Activated naive CD4-positive, alpha-beta T cell treated with anti-CD3 and anti-CD28 coated beads for 36 hours (primary cell): ENCODE measurements around the gene TRRAP. TPM values are rescaled to one million over a fixed set of nuclear protein-coding genes. Genes with fewer than 3 reads are reported as not detected.

ENCODE experiments used
- CTCF ChIA-PET: fragments of 350-600 bp; sonication (Branson Sonifier 250); formaldehyde crosslinking; loops from one replicate; lab custom pipeline; 2021; ENCODE audit warnings: antibody characterized with exemption; lab: Charles Lee
- DNase-seq: peaks from one replicate; pipeline ENCODE4 v3.0.0-alpha.2; 2020
- H3K27ac Mint-ChIP-seq: one replicate; pipeline ENCODE4 v1.8.0; 2021; ENCODE audit warnings: mild to moderate bottlenecking, mixed read lengths
- H3K27me3 Mint-ChIP-seq: one replicate; pipeline ENCODE4 v1.8.0; 2021; ENCODE audit warnings: low read depth, mixed read lengths
- H3K36me3 Mint-ChIP-seq: one replicate; pipeline ENCODE4 v1.8.0; 2021; ENCODE audit warnings: low read depth, mixed read lengths
- H3K4me1 Mint-ChIP-seq: one replicate; pipeline ENCODE4 v1.8.0; 2021; ENCODE audit warnings: low read depth, mixed read lengths
- H3K4me3 Mint-ChIP-seq: one replicate; pipeline ENCODE4 v1.8.0; 2021; ENCODE audit warnings: mild to moderate bottlenecking, moderate library complexity, mixed read lengths
- H3K9me3 Mint-ChIP-seq: one replicate; pipeline ENCODE4 v1.8.0; 2021; ENCODE audit warnings: mixed read lengths
- intact Hi-C: fragments of 100-400 bp; cut with micrococcal nuclease; formaldehyde crosslinking; loops from one replicate; pipeline ENCODE4 v1.15.1; 2023
- total RNA-seq, 2 experiments: library from RNA; stranded (reverse); gene quantifications; one replicate each; pipeline ENCODE4 v1.2.3, GENCODE V29; 2021

Gene TRRAP
- total RNA-seq, 2 experiments from 2014 or later: 33.5 to 37.4 TPM

DNA sequence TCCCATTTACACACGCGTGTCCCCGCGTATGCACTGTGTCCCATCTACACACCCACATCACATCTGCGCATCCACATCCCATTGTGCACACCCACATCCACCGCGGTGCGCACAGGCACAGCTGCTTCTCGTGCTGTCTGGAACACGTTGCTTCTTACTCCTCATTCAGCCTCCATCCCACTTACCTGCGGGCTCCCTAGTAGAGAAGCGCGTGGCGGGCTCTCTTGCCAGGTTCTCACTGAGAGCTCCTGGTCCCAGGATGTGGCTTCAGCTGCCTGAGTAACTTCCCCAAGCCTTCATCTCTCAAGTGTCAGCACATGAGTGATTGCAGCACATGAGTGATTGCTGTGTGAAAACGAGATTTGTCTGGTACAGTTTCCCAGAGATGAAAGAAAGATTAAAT lies 117.8 kb downstream of the TRRAP start:
- Mint-ChIP-seq H3K27ac (no peak overlapping the region), H3K36me3 (peaks cover 26% of the 10 kb centered on the region), H3K4me1 (peaks cover 3% of the 10 kb centered on the region), H3K27me3 (no peaks in the 10 kb centered on the region), H3K4me3 (no peak overlapping the region), H3K9me3 (no peaks in the 10 kb centered on the region)
- no peak for DNase-seq
- CTCF ChIA-PET: no interaction called here
- intact Hi-C loops: no loop called here

DNA sequence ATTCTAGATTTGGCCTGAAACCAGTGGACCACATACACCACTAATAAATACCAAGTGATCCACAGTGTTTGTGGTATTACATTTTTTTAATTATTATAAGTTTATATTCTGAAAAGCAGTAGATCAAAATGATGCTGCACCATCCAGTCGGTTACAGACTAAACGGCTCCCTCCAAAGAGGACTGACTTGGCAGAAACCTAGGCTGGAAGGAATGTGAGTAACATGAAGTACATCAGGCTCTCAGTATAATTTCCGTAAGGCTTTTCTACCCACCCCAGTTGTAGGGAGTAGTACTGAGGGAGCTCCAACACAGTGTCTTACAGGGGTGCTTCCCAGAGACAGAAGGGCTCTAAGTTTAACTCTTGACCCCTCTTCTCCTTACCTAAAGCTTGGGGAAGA lies 119.5 kb downstream of the TRRAP start:
- Mint-ChIP-seq H3K36me3 (peaks cover 21% of the 10 kb centered on the region), H3K9me3 (no peaks in the 10 kb centered on the region), H3K27me3 (no peaks in the 10 kb centered on the region), H3K4me1 (peaks cover 3% of the 10 kb centered on the region), H3K27ac (no peak overlapping the region), H3K4me3 (no peak overlapping the region)
- CTCF ChIA-PET: interaction anchor here (0.5 to 0.9 kb wide), 2 partner anchors 93 to 313 kb away, joined by 3 to 5 read pairs; no protein-coding TSS in a partner anchor
- intact Hi-C loops: no loop called here
- DNase-seq: no peak

DNA sequence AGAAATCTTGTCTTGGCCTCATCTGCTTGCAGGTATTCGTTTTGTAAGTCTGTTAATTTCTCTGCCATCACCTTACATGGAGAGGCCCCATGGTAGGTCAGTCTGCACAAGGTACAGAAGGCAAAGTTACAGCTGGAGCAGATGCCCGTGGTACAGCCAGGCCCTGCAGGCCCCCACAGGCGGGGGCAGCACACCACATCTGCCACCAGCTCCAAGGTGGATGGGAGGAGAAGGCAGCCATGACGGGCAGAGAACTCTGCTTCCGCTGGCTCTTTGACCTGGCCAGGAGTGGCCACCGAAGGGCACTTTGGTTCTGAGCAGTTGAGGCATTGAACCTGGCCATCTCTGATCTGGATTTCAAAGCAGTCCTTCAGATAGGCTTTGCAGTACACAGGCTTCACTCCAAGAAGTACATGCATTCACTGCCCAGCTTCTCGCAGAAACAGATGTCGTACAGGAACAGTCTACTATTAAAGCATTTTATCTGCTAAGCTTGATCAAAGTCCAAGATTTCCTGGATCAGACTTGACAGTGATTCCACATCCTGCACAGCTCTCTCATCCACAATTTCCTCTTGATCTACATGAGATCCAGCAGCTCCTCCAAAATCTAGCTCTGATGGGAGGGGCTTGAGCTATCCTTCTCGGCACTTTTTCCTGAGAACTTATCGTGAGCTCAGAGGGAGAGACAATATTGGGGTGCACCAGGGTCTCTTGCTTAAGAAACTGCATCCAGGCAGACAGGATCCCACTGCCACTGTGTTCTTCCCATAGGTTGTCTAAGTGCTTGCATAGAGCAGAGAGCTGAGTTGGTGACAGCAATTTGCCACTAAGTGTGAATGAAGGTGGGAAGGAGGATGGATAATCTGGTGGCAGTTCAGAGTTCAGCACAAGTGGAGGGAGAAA lies 120.7 kb downstream of the TRRAP start:
- Mint-ChIP-seq H3K27ac (no peak overlapping the region), H3K4me1 (peaks cover 3% of the 10 kb centered on the region), H3K27me3 (no peaks in the 10 kb centered on the region), H3K9me3 (no peaks in the 10 kb centered on the region), H3K4me3 (no peak overlapping the region), H3K36me3 (peaks cover 21% of the 10 kb centered on the region)
- no peak for DNase-seq
- intact Hi-C loops: no loop called here
- CTCF ChIA-PET: interaction anchor here (1.3 kb wide), 1 partner anchor 314 kb away, joined by 3 read pairs; no protein-coding TSS in a partner anchor

DNA sequence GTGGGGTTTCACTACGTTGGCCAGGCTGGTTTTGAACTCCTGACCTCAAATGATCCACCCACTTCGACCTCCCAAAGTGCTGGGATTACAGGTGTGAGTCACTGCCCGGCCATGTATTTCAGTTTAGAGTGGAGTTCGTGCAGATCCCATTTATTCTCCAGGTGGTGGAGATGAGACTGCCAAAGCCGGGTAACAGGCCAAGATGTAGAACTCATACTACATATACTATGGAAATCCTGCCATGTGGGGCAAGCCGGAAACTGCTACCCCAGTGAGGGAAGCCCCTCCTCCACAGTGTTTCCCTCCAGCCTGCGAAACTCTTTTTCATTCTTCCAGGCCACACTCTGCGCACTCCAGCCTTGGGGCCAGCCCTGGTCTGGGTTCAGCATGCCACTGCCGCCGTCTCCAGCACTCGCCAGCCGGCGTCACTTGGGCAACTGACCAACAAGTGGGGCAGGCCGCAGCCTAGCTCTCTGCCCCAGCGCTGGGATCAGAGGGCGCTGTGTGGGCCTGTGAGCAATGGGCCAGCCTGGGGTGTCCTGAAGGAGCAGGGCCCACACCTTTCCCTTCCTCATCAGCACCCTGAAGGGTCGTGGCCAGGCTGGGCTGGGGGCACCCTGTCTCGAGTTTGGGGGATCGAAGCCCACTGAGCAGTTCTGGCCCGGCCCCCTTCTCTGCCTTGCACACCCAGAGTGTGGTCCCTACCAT lies 122.0 kb downstream of the TRRAP start:
- Mint-ChIP-seq H3K9me3 (no peaks in the 10 kb centered on the region), H3K27me3 (no peaks in the 10 kb centered on the region), H3K36me3 (peaks cover 27% of the 10 kb centered on the region), H3K4me3 (no peak overlapping the region), H3K27ac (no peak overlapping the region), H3K4me1 (peaks cover 3% of the 10 kb centered on the region)
- intact Hi-C loops: no loop called here
- DNase-seq: no peak
- CTCF ChIA-PET: interaction anchor here (0.6 kb wide), 1 partner anchor 183 kb away, joined by 3 read pairs; no protein-coding TSS in a partner anchor

DNA sequence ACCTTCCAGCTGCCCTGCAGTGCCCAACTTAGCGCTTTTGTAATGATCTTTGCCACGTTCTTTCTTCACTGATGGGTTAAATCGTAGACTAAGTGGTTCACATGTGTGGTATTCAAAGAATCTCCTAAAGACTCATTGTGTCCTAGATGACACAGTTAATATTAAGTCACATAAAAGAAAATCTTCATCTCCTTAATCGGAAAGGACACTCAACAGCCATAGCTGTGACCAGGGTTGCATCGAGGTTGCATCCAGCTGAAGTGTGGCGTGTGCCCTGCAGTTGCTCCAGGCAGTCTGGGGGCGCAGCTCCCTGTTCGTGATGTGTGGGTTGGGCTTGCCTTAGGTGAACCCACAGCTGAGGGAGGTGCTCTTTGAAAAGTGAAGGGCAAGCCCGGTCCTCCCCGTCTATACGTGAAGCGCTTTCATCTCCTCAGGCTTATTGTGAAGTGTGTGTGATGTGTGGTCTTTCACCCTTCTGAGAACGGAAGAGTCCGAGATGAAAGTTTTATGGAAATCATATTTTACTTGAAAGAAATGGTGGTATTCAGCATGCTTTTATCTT lies 122.7 kb downstream of the TRRAP start:
- DNase-seq: no peak
- intact Hi-C loops: no loop called here
- no peaks in the 10 kb centered on the region for H3K27me3 Mint-ChIP-seq
- H3K4me3 Mint-ChIP-seq: no peak overlapping the region
- H3K27ac Mint-ChIP-seq: no peak overlapping the region
- peaks cover 2% of the 10 kb centered on the region for H3K4me1 Mint-ChIP-seq
- H3K9me3 Mint-ChIP-seq: no peaks in the 10 kb centered on the region
- CTCF ChIA-PET: interaction anchor here (0.6 kb wide), 1 partner anchor 183 kb away, joined by 3 read pairs; no protein-coding TSS in a partner anchor
- H3K36me3 Mint-ChIP-seq: peaks cover 30% of the 10 kb centered on the region

DNA sequence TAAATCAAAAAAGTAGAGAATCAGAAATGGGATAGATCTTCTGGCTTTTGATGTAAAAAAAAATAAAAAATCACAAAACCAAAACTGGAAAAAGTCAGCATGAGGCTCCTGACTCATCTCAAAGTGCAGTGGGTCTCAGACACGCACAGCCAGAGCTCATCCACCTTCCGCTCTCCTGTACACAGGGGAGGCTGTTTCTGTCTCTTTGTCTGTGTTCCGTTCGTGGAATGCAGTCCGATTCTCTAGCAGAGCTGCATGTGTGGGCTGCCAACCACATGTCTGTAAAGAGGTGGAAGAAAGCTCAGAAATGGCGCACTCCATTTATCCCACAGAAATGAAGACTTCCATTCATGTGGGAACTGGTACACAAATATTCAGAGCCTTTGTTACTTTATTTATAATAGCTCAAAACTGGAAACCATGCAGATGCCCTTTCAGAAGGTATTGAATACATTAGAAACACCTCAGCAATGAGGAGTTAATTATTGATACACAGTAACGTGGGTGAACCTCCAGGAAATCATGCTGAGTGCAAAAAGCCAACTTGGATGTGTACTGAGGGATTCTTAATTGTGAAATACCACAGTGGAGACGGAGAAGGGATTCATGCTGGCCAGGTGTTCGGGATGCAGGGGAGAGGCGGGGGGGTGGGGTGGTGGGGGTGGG lies 123.3 kb downstream of the TRRAP start:
- CTCF ChIA-PET: no interaction called here
- Mint-ChIP-seq H3K27ac (no peak overlapping the region), H3K4me1 (no peaks in the 10 kb centered on the region), H3K27me3 (no peaks in the 10 kb centered on the region), H3K36me3 (peaks cover 32% of the 10 kb centered on the region), H3K9me3 (no peaks in the 10 kb centered on the region), H3K4me3 (no peak overlapping the region)
- DNase-seq: no peak
- intact Hi-C loops: no loop called here

DNA sequence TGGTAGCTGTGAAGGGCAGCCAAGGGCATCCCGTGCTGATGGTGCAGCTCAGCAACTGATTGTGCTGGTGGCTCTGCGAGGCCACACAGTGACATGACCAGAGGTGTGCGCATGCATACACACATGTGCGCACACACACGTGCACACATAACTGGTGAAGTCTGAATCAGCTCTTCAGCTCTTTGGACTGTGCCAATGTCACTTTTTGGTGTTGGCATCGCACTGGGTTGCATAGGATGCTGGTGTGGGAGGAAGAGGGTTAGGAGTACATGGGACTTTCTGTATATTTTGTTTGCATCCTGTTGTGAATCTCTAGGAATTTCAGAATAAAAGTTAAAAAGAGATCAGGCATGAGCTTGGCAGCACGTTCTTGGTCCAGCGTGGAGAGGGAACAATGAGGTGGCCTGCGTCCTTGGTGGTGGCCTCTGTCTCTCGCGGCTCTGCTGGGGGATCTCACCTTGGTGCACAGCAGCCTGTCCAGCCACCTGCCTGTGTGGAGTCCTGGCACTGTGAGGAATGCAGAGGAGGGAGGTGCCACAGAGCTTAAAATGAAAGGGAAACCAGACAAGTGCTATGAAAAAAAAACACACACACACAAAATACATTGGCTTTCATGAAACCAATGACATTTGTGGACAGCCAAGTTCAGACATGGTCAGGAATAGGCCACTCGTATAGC lies 124.0 kb downstream of the TRRAP start:
- CTCF ChIA-PET: interaction anchor here (0.6 kb wide), 1 partner anchor 344 kb away, joined by 6 read pairs; no protein-coding TSS in a partner anchor
- Mint-ChIP-seq H3K9me3 (no peaks in the 10 kb centered on the region), H3K27me3 (no peaks in the 10 kb centered on the region), H3K4me3 (no peak overlapping the region), H3K36me3 (peaks cover 36% of the 10 kb centered on the region), H3K27ac (no peak overlapping the region), H3K4me1 (no peaks in the 10 kb centered on the region)
- intact Hi-C loops: no loop called here
- no peak for DNase-seq

DNA sequence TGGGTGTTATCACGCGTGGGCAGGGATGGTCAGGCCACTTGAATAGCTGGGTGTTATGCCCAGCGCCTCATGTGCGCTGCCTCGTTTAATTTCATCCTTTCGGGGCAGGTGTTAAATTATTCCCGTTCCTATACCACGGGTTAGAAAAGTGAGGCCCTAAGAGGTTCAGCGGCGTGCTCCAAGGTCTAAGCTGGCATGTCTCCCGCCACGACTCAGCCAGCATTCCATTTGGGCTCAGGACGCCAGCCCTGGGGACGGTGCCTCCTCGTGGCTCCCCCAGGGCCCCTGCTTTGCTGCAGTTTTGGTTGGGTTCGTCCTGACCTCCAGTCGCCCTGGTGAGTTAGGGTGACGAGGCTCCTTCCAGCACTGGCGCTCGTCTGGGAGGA lies 124.5 kb downstream of the TRRAP start:
- no peaks in the 10 kb centered on the region for H3K27me3 Mint-ChIP-seq
- peaks cover 34% of the 10 kb centered on the region for H3K36me3 Mint-ChIP-seq
- CTCF ChIA-PET: interaction anchor here (0.6 kb wide), 1 partner anchor 344 kb away, joined by 6 read pairs; no protein-coding TSS in a partner anchor
- no peaks in the 10 kb centered on the region for H3K9me3 Mint-ChIP-seq
- H3K4me1 Mint-ChIP-seq: no peaks in the 10 kb centered on the region
- DNase-seq: no peak
- H3K27ac Mint-ChIP-seq: no peak overlapping the region
- H3K4me3 Mint-ChIP-seq: no peak overlapping the region
- intact Hi-C loops: no loop called here

DNA sequence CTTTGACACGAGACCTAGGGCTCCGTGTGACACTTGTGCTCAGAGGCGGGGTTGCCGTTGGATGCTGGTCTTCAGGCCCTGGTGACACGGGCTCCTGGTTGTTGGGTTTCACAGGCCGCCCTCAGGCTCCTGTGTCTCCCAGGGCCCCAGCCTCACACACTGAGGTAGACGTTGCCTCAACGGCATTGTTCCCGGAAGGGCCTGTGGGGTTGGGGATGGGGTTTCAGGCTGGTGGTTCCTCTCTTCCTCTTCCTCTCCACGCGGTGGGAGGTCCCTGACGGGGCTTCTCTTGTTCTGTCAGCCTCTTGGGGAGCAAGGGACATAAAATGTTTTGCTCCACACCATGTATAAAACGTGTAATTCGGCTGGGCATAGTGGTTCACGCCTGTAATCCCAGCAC lies 125.1 kb downstream of the TRRAP start:
- intact Hi-C loops: no loop called here
- CTCF ChIA-PET: no interaction called here
- H3K9me3 Mint-ChIP-seq: no peaks in the 10 kb centered on the region
- no peak overlapping the region for H3K4me3 Mint-ChIP-seq
- peaks cover 35% of the 10 kb centered on the region for H3K36me3 Mint-ChIP-seq
- H3K27ac Mint-ChIP-seq: no peak overlapping the region
- no peaks in the 10 kb centered on the region for H3K4me1 Mint-ChIP-seq
- no peaks in the 10 kb centered on the region for H3K27me3 Mint-ChIP-seq
- no peak for DNase-seq

DNA sequence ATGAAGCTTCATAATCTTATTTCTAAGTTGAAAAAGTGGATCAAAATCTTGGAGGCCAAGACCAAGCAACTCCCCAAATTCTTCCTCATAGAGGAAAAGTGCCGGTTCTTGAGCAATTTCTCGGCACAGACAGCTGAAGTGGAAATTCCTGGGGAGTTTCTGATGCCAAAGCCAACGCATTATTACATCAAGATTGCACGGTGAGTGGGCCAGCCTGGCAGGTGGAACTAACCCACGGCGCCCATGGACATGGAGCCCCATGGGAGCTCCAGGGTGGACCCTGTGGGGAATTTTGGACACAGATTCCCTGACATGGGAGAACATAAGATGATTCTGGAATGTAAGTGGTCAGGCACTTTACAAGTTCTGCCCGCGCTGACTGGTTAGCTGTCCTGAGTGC lies 125.9 kb downstream of the TRRAP start:
- CTCF ChIA-PET: interaction anchor here (0.6 kb wide), 1 partner anchor 312 kb away, joined by 3 read pairs; no protein-coding TSS in a partner anchor
- no peaks in the 10 kb centered on the region for H3K27me3 Mint-ChIP-seq
- DNase-seq: no peak
- peaks cover 36% of the 10 kb centered on the region for H3K36me3 Mint-ChIP-seq
- no peaks in the 10 kb centered on the region for H3K9me3 Mint-ChIP-seq
- no peak overlapping the region for H3K4me3 Mint-ChIP-seq
- intact Hi-C loops: no loop called here
- no peak overlapping the region for H3K27ac Mint-ChIP-seq
- H3K4me1 Mint-ChIP-seq: no peaks in the 10 kb centered on the region

DNA sequence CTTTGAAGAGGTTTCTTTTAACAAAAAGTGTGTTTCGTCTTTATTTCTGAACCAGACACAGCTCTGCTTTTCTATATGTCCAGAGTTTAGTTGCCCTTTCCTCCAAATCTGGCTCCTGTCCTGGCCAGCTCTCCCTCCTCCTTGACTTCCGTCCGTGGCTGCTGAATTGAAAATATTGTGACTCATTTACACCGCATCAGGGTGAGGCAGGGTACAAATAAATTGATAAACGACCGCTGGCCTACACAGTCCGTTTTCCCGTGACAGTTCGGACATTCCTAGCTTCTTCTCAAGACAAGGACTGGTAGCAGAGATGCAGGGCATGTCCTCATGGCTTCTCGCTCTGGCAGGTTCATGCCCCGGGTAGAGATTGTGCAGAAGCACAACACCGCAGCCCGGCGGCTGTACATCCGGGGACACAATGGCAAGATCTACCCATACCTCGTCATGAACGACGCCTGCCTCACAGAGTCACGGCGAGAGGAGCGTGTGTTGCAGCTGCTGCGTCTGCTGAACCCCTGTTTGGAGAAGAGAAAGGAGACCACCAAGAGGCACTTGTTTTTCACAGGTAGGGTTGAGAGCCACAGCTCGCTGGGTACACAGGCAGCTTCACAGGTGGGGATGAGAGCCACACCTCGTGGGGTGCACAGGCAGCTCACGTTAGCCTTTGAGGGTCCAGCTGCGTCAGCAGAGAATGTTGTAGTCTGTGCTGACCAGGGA lies 126.6 kb downstream of the TRRAP start:
- Mint-ChIP-seq H3K27ac (no peak overlapping the region), H3K27me3 (no peaks in the 10 kb centered on the region), H3K9me3 (no peaks in the 10 kb centered on the region), H3K4me3 (no peak overlapping the region), H3K4me1 (no peaks in the 10 kb centered on the region), H3K36me3 (peaks cover 35% of the 10 kb centered on the region)
- CTCF ChIA-PET: interaction anchor here (0.6 kb wide), 1 partner anchor 164 kb away, joined by 3 read pairs; no protein-coding TSS in a partner anchor
- no peak for DNase-seq
- intact Hi-C loops: no loop called here
